GM12874 (cell line): ENCODE results near the gene ALAS1.

Experiments
- CTCF ChIP-seq: IDR thresholded peaks from 2 replicates; pipeline ENCODE4 v1.5.1; 2011; ENCODE audit warnings: low read depth, mild to moderate bottlenecking, control low read depth, low read length, moderate library complexity; ENCODE audit not compliant: insufficient read depth

ALAS1 gene

GRCh38 chr3:52154135-52155094 is 43.5 kb upstream of the ALAS1 start, which contains the start of gene POC1A:
TSS of gene POC1A (minus strand) at chr3:52154423. CDS start at chr3:52154372, 51 bp downstream.
- no peak for TF ChIP-seq CTCF

GRCh38 chr3:52155912-52156311 is 42.0 kb upstream of the ALAS1 start:
- no peak for TF ChIP-seq CTCF

- no peak for TF ChIP-seq CTCF
These were observed 38.5 kb upstream of the ALAS1 start for GRCh38 chr3:52159503-52159902.

- TF ChIP-seq CTCF: no peak
These were observed 35.6 kb upstream of the ALAS1 start for GRCh38 chr3:52162250-52162872.

- TF ChIP-seq CTCF: no peak
These were observed 30.7 kb upstream of the ALAS1 start for GRCh38 chr3:52167240-52167639.

GRCh38 chr3:52171514-52172261 is 26.3 kb upstream of the ALAS1 start:
- TF ChIP-seq CTCF: no peak

- TF ChIP-seq CTCF: no peak
These were observed 25.6 kb upstream of the ALAS1 start for GRCh38 chr3:52172262-52172757.
